Measurements from ENCODE around the gene L3MBTL2.

- no peak for TF ChIP-seq NFIC (IDR thresholded peaks at IDR 0.05)
- no peak for TF ChIP-seq CEBPB (IDR thresholded peaks at IDR 0.05)
Observed at GRCh38 chr22:41237707-41238569, 32.8 kb downstream of the L3MBTL2 start.
